Measurements from ENCODE around the gene MAML2. TPM values are rescaled to one million over a fixed set of nuclear protein-coding genes. Genes with fewer than 3 reads are reported as not detected.

Gene MAML2
- polyA plus RNA-seq, 1 of the 3 experiments (the other 2 are of a cell fraction): 20.1 TPM

- TF ChIP-seq PBX3 (IDR thresholded peaks at IDR 0.05): peak; percentile 91
- TF ChIP-seq TCF12 (IDR thresholded peaks at IDR 0.05): peak; percentile 80
- TF ChIP-seq USF2 (IDR thresholded peaks at IDR 0.05; ENCODE audit: borderline replicate concordance, low read depth, low read length): no peak
- TF ChIP-seq RAD21 (IDR thresholded peaks at IDR 0.05; ENCODE audit: low read length): no peak
- TF ChIP-seq EP300 (IDR thresholded peaks at IDR 0.05; ENCODE audit: borderline replicate concordance in 1 of 2, low read depth in 1 of 2, low read length in 1 of 2): peak; percentile 24 to 87; a peak in 2 of 4 replicates
- TF ChIP-seq FOSL2 (IDR thresholded peaks at IDR 0.05; ENCODE audit: borderline replicate concordance, low read depth): peak; percentile 68
- TF ChIP-seq GATA2 (CRISPR knock-in tag; IDR thresholded peaks at IDR 0.05): no peak
Measured at GRCh38 chr11:96147186-96147585, 195.8 kb downstream of the MAML2 start (continued).

GRCh38 chr11:96146765-96147164 is 196.2 kb downstream of the MAML2 start:
- Histone ChIP-seq H3K9ac (no peak overlapping the region; the same call in 1 of the 2 replicates), H3K27ac (ENCODE audit: low read depth in 2 of 2, low read length in 1 of 2) (peak overlapping the region; percentile 84 to 99; a peak in 3 of 4 replicates), H3K9me2 (no peaks in the 10 kb centered on the region), H3K27me3 (ENCODE audit: insufficient read depth) (no peaks in the 10 kb centered on the region), H3K79me2 (ENCODE audit: insufficient read depth) (peaks cover 71% of the 10 kb centered on the region), H4K20me1 (ENCODE audit: insufficient read depth) (no peaks in the 10 kb centered on the region), H3F3A (replicated peaks; ENCODE audit: insufficient read depth) (peaks cover 63% of the 10 kb centered on the region), H3K4me1 (ENCODE audit: control insufficient read depth in 1 of 2, insufficient read depth in 2 of 2, low read depth in 1 of 2, low read length in 1 of 2) (peaks cover 0 to 88% of the 10 kb centered on the region in 2 experiments; a peak in 3 of 4 replicates), H3K4me2 (peak overlapping the region; percentile 4; the same call in 1 of the 2 replicates), H3K9me3 (no peaks in the 10 kb centered on the region), H3K4me3 (ENCODE audit: low read depth in 2 of 2, low read length in 1 of 2) (no peak overlapping the region), H3K36me3 (replicated peaks in 1 of 2; ENCODE audit: control insufficient read depth in 1 of 2, insufficient read depth in 2 of 2, low read length in 1 of 2) (peaks cover 0 to 10% of the 10 kb centered on the region in 2 experiments), H2AFZ (ENCODE audit: low read depth) (no peak overlapping the region)
- TF ChIP-seq POLR2AphosphoS5 (IDR thresholded peaks at IDR 0.05; ENCODE audit: low read depth, low read length) (no peak), YY1 (IDR thresholded peaks at IDR 0.05; ENCODE audit: low read depth) (no peak), USF1 (IDR thresholded peaks at IDR 0.05; ENCODE audit: borderline replicate concordance, low read depth) (peak; percentile 55; the same call in 1 of the 2 replicates), RXRA (IDR thresholded peaks at IDR 0.05; ENCODE audit: borderline replicate concordance, low read depth) (no peak)
- CTCF ChIA-PET: interaction anchor here (2.0 kb wide), 1 partner anchor 16 kb away, joined by 5 read pairs; no protein-coding TSS in a partner anchor
- no peak for DNase-seq
- POLR2A ChIA-PET: no interaction called here

GRCh38 chr11:96145163-96145585 is 197.8 kb downstream of the MAML2 start:
- Histone ChIP-seq H3K9me3 (no peaks in the 10 kb centered on the region), H3K4me1 (ENCODE audit: control insufficient read depth in 1 of 2, insufficient read depth in 2 of 2, low read depth in 1 of 2, low read length in 1 of 2) (peaks cover 2 to 79% of the 10 kb centered on the region in 2 experiments), H3K9me2 (no peaks in the 10 kb centered on the region), H3K9ac (peak overlapping the region; percentile 6; the same call in 1 of the 2 replicates), H3K4me3 (ENCODE audit: low read depth in 2 of 2, low read length in 1 of 2) (no peak overlapping the region), H3K4me2 (peak overlapping the region; percentile 37; the same call in 1 of the 2 replicates), H3K36me3 (replicated peaks in 1 of 2; ENCODE audit: control insufficient read depth in 1 of 2, insufficient read depth in 2 of 2, low read length in 1 of 2) (peaks cover 3 to 10% of the 10 kb centered on the region in 2 experiments), H3K27ac (ENCODE audit: low read depth in 2 of 2, low read length in 1 of 2) (peak overlapping the region; percentile 90 to 99), H2AFZ (ENCODE audit: low read depth) (no peak overlapping the region), H3K27me3 (ENCODE audit: insufficient read depth) (no peaks in the 10 kb centered on the region), H3F3A (replicated peaks; ENCODE audit: insufficient read depth) (peaks cover 56% of the 10 kb centered on the region), H3K79me2 (ENCODE audit: insufficient read depth) (peaks cover 73% of the 10 kb centered on the region), H4K20me1 (ENCODE audit: insufficient read depth) (no peaks in the 10 kb centered on the region)
- 8% methylated on average over 4 of the region's 4 CpGs for WGBS (ENCODE audit: low lambda C conversion rate)
- ChIA-PET POLR2A (no interaction called here), CTCF (interaction anchor here (2.0 kb wide), 1 partner anchor 18 kb away, joined by 5 read pairs; no protein-coding TSS in a partner anchor)
- no peak for DNase-seq
- peak; percentile 90 for TF ChIP-seq FOXM1 (IDR thresholded peaks at IDR 0.05; ENCODE audit: low read depth)
- peak; percentile 70 for TF ChIP-seq POLR2AphosphoS5 (IDR thresholded peaks at IDR 0.05; ENCODE audit: low read depth, low read length)
- 0 out of 2 replicates have a peak, but pooled peaks have one; percentile 27 for TF ChIP-seq YY1 (IDR thresholded peaks at IDR 0.05; ENCODE audit: low read depth)
- peak; percentile 92 for TF ChIP-seq TCF12 (IDR thresholded peaks at IDR 0.05)
- no peak for TF ChIP-seq RAD21 (IDR thresholded peaks at IDR 0.05; ENCODE audit: low read length)
- TF ChIP-seq EP300 (IDR thresholded peaks at IDR 0.05; ENCODE audit: borderline replicate concordance in 1 of 2, low read depth in 1 of 2, low read length in 1 of 2): peak in 1 of 2 experiments; percentile 96; a peak in 2 of 4 replicates
- TF ChIP-seq SIN3A (IDR thresholded peaks at IDR 0.05; ENCODE audit: borderline replicate concordance, low read depth, low read length): 0 out of 2 replicates have a peak, but pooled peaks have one; percentile 17
- TF ChIP-seq PBX3 (IDR thresholded peaks at IDR 0.05): peak; percentile 89
- TF ChIP-seq USF1 (IDR thresholded peaks at IDR 0.05; ENCODE audit: borderline replicate concordance, low read depth): 0 out of 2 replicates have a peak, but pooled peaks have one; percentile 14
- peak; percentile 40; the same call in 1 of the 2 replicates for TF ChIP-seq ZBTB33 (IDR thresholded peaks at IDR 0.05; ENCODE audit: borderline replicate concordance, low read depth)
- TF ChIP-seq CHD2 (IDR thresholded peaks at IDR 0.05; ENCODE audit: low read length, partially characterized antibody): no peak
- TF ChIP-seq EZH2phosphoT487 (IDR thresholded peaks at IDR 0.05; ENCODE audit: borderline replicate concordance, low read depth): no peak

All from SK-N-SH (cell line).